IMR-90 (cell line): ENCODE results near the gene TJP1. TPM values are rescaled to one million over a fixed set of nuclear protein-coding genes. Genes with fewer than 3 reads are reported as not detected.

Source experiments
- ATAC-seq: fragments of 200-7000 bp; cut with Tn5 transposase; 2 replicates; pipeline ENCODE4 v1.9.1; 2020; ENCODE audit warnings: low read depth, mild to moderate bottlenecking, moderate library complexity
- BruUV-seq: library from RNA; stranded (reverse); fragments of 400-500 nt; replicated peaks from 2 replicates; lab custom pipeline; 2021; lab: Mats Ljungman, UMichigan
- CTCF ChIA-PET: fragments of 300-600 bp; formaldehyde crosslinking; extraction: SDS; loops from one replicate; lab custom pipeline; 2021; ENCODE audit warnings: antibody characterized with exemption; lab: Yijun Ruan, JAX
- POLR2A ChIA-PET: fragments of 300-600 bp; sonication (Branson Sonifier 250); formaldehyde crosslinking; loops from one replicate; lab custom pipeline; 2022; ENCODE audit warnings: antibody characterized with exemption; ENCODE audit not compliant: unreplicated experiment; lab: Charles Lee
- DNase-seq: peaks from one replicate; pipeline ENCODE4 v3.0.0; 2013
- H2AFZ ChIP-seq: replicated peaks from 2 replicates; pipeline ENCODE3; 2013; ENCODE audit warnings: low read length, mild to moderate bottlenecking; ENCODE audit not compliant: poor library complexity
- H2AK5ac ChIP-seq: 2 replicates; pipeline ENCODE4 v1.6.1; 2013; ENCODE audit warnings: low read depth, low read length, inconsistent platforms
- H2AK9ac ChIP-seq: replicated peaks from 2 replicates; pipeline ENCODE3; 2013; ENCODE audit warnings: mild to moderate bottlenecking, low read depth, low read length, moderate library complexity; ENCODE audit not compliant: poor library complexity
- H2BK120ac ChIP-seq: 2 replicates; pipeline ENCODE4 v1.6.1; 2013; ENCODE audit warnings: low read depth, low read length, inconsistent platforms
- H2BK15ac ChIP-seq: 3 replicates; pipeline ENCODE4 v1.6.1; 2013; ENCODE audit warnings: low read depth, low read length, inconsistent platforms
- H2BK20ac ChIP-seq: 2 replicates; pipeline ENCODE4 v1.6.1; 2013; ENCODE audit warnings: low read depth, mild to moderate bottlenecking, inconsistent platforms, low read length, moderate library complexity
- H2BK5ac ChIP-seq: 2 replicates; pipeline ENCODE4 v1.6.1; 2013; ENCODE audit warnings: mild to moderate bottlenecking, low read depth, low read length, inconsistent platforms; ENCODE audit not compliant: poor library complexity, severe bottlenecking
- H3K14ac ChIP-seq: replicated peaks from 2 replicates; pipeline ENCODE4 v1.6.1; 2013; ENCODE audit warnings: low read depth, low read length, inconsistent platforms
- H3K18ac ChIP-seq: 2 replicates; pipeline ENCODE4 v1.6.1; 2013; ENCODE audit warnings: low read depth, low read length, control low read depth
- H3K23ac ChIP-seq: 2 replicates; pipeline ENCODE4 v1.6.1; 2013; ENCODE audit warnings: low read depth, low read length, inconsistent platforms
- H3K27ac ChIP-seq: 2 replicates; pipeline ENCODE4 v1.5.1; 2013; ENCODE audit warnings: mild to moderate bottlenecking, control low read depth, low read length; ENCODE audit not compliant: insufficient read depth
- H3K27me3 ChIP-seq: 2 replicates; pipeline ENCODE4 v1.6.1; 2013; ENCODE audit warnings: low read length; ENCODE audit not compliant: control insufficient read depth, insufficient read depth
- H3K36me3 ChIP-seq: 2 replicates; pipeline ENCODE4 v1.6.1; 2013; ENCODE audit warnings: low read length, mixed read lengths; ENCODE audit not compliant: control insufficient read depth, insufficient read depth
- H3K4ac ChIP-seq: 2 replicates; pipeline ENCODE4 v1.6.1; 2013; ENCODE audit warnings: low read depth, low read length, inconsistent platforms
- H3K4me1 ChIP-seq: 2 replicates; pipeline ENCODE4 v1.6.1; 2013; ENCODE audit warnings: low read length, mixed read lengths; ENCODE audit not compliant: control insufficient read depth, insufficient read depth
- H3K4me2 ChIP-seq: 2 replicates; pipeline ENCODE4 v1.6.1; 2013; ENCODE audit warnings: low read depth, mild to moderate bottlenecking, control low read depth, low read length, moderate library complexity
- H3K4me3 ChIP-seq: 2 replicates; pipeline ENCODE4 v1.5.1; 2013; ENCODE audit warnings: low read depth, mild to moderate bottlenecking, control low read depth, low read length, moderate library complexity; ENCODE audit not compliant: insufficient read depth
- H3K56ac ChIP-seq: 2 replicates; pipeline ENCODE4 v1.6.1; 2013; ENCODE audit warnings: low read length, inconsistent platforms; ENCODE audit not compliant: insufficient read depth; ENCODE audit errors: extremely low read depth
- H3K79me1 ChIP-seq, 2 experiments: 2 replicates each; pipeline ENCODE4 v1.6.1; 2013; ENCODE audit warnings: low read length in 2 of 2, inconsistent platforms in 1 of 2, low read depth in 1 of 2
- H3K9ac ChIP-seq: 2 replicates; pipeline ENCODE4 v1.6.1; 2013; ENCODE audit warnings: low read depth, low read length, control low read depth
- H3K9me1 ChIP-seq: 2 replicates; pipeline ENCODE4 v1.6.1; 2013; ENCODE audit warnings: low read length, inconsistent platforms; ENCODE audit not compliant: insufficient read depth
- H3K9me3 ChIP-seq: 2 replicates; pipeline ENCODE4 v1.6.1; 2013; ENCODE audit warnings: low read length; ENCODE audit not compliant: control insufficient read depth, insufficient read depth
- H4K20me1 ChIP-seq: 2 replicates; pipeline ENCODE4 v1.6.1; 2013; ENCODE audit warnings: low read length, inconsistent platforms; ENCODE audit not compliant: insufficient read depth
- H4K5ac ChIP-seq: 2 replicates; pipeline ENCODE4 v1.6.1; 2013; ENCODE audit warnings: mild to moderate bottlenecking, low read depth, low read length, control low read depth
- H4K8ac ChIP-seq, 2 experiments: 2 replicates each; pipeline ENCODE4 v1.6.1; 2013; ENCODE audit warnings: low read depth in 2 of 2, low read length in 2 of 2, control low read depth in 1 of 2, inconsistent platforms in 1 of 2
- H4K91ac ChIP-seq: 2 replicates; pipeline ENCODE4 v1.6.1; 2013; ENCODE audit warnings: low read depth, low read length, inconsistent platforms; ENCODE audit not compliant: insufficient read depth
- CEBPB ChIP-seq: IDR thresholded peaks from 2 replicates; pipeline ENCODE4 v1.6.1; 2012; ENCODE audit warnings: low read depth, low read length, improper control_type of control experiment
- CHD1 ChIP-seq: IDR thresholded peaks from 2 replicates; pipeline ENCODE4 v1.6.1; 2012; ENCODE audit warnings: low read depth, low read length, improper control_type of control experiment
- MAZ ChIP-seq: IDR thresholded peaks from 2 replicates; pipeline ENCODE4 v1.6.1; 2012; ENCODE audit warnings: low read depth, mild to moderate bottlenecking, low read length, improper control_type of control experiment, moderate library complexity, borderline replicate concordance
- MXI1 ChIP-seq: IDR thresholded peaks from 2 replicates; pipeline ENCODE4 v1.6.1; 2012; ENCODE audit warnings: low read depth, mild to moderate bottlenecking, low read length, moderate library complexity, borderline replicate concordance
- POLR2A ChIP-seq: IDR thresholded peaks from 2 replicates; pipeline ENCODE4 v1.6.1; 2012; ENCODE audit warnings: mild to moderate bottlenecking, low read depth, low read length
- RFX5 ChIP-seq: IDR thresholded peaks from 2 replicates; pipeline ENCODE4 v1.8.0; 2012; ENCODE audit warnings: low read depth, mild to moderate bottlenecking, low read length, moderate library complexity
- WGBS, 2 experiments: methylation state at CpG; one replicate each; pipeline versions ENCODE4 v1.1.5 to v1.1.7; 2013; ENCODE audit warnings: missing lambda C conversion rate in 2 of 2; ENCODE audit not compliant: insufficient read length in 1 of 2; ENCODE audit errors: extremely low coverage in 2 of 2; 5-methylcytosine and 5-hydroxymethylcytosine counted together
- dilution Hi-C: fragments of 300-500 bp; cut with HindIII; formaldehyde crosslinking; loops from one replicate; pipeline ENCODE4 v1.14.3; 2018; ENCODE audit warnings: low sequenced_read_pairs; ENCODE audit not compliant: unreplicated experiment
- in situ Hi-C: fragments of 300-500 bp; cut with MboI; formaldehyde crosslinking; loops from 3 replicates; pipeline ENCODE4 v1.14.3; 2019; ENCODE audit warnings: low sequenced_read_pairs, inconsistent platforms, mixed read lengths
- intact Hi-C: fragments of 100-400 bp; cut with micrococcal nuclease; formaldehyde crosslinking; loops from 2 replicates; pipeline ENCODE4 v1.10.0; 2022
- polyA plus RNA-seq, 3 experiments: library from polyadenylated mRNA; depleted of rRNA; stranded (reverse); fragments of >200 nt; gene quantifications; 2 replicates each; pipeline ENCODE4 v1.2.3, GENCODE V29; 2012; ENCODE audit warnings: low replicate concordance in 1 of 3
- total RNA-seq: library from RNA; depleted of rRNA; stranded (reverse); fragments of >200 nt; gene quantifications from 2 replicates; pipeline ENCODE4 v1.2.3, GENCODE V29; 2012

Gene TJP1
- total and polyA plus RNA-seq, 2 of the 4 experiments (the other 2 are of a cell fraction): 42.2 to 43.4 TPM

GRCh38 chr15:29740692-29741311, 81.5 kb downstream of the TJP1 start:
- intact Hi-C loops: loop anchor here (10.0 kb wide), 1 partner anchor 334 kb away; no protein-coding TSS in a partner anchor
- H4K8ac ChIP-seq: no peak overlapping the region
- no peak overlapping the region for H2AFZ ChIP-seq
- no peak overlapping the region for H4K91ac ChIP-seq
- no peak overlapping the region for H2AK9ac ChIP-seq
- no peaks in the 10 kb centered on the region; the same call in 1 of the 2 replicates for H4K20me1 ChIP-seq
- H2BK120ac ChIP-seq: no peak overlapping the region
- no peak overlapping the region for H2AK5ac ChIP-seq
- no peak overlapping the region for H3K27ac ChIP-seq
- no peak overlapping the region for H2BK15ac ChIP-seq
- no TSS peak for BruUV-seq
- peaks cover 2% of the 10 kb centered on the region for H3K4me1 ChIP-seq
- H3K4ac ChIP-seq: no peak overlapping the region
- H2BK5ac ChIP-seq: no peak overlapping the region
- H3K9ac ChIP-seq: no peak overlapping the region
- ATAC-seq: no peak
- H3K79me1 ChIP-seq: peaks cover 6 to 10% of the 10 kb centered on the region in 2 experiments; a peak in 3 of 4 replicates
- no peak overlapping the region for H3K56ac ChIP-seq
- no peak overlapping the region for H3K4me3 ChIP-seq
- no peak overlapping the region for H3K14ac ChIP-seq
- no peak overlapping the region for H4K5ac ChIP-seq
- H2BK20ac ChIP-seq: no peak overlapping the region
- peaks cover 21% of the 10 kb centered on the region for H3K36me3 ChIP-seq
- dilution Hi-C loops: no loop called here
- CTCF ChIA-PET: interaction anchor here (0.6 to 0.7 kb wide), 3 partner anchors 64 to 94 kb away, joined by 3 read pairs; no protein-coding TSS in a partner anchor
- in situ Hi-C loops: loop anchor here (10.0 kb wide), 1 partner anchor 334 kb away; no protein-coding TSS in a partner anchor
- no peak overlapping the region for H3K4me2 ChIP-seq
- TF ChIP-seq CEBPB (no peak), CHD1 (no peak), MXI1 (no peak), POLR2A (no peak), RFX5 (no peak), MAZ (no peak)
- no peak for DNase-seq
- no peak overlapping the region for H3K18ac ChIP-seq
- H3K23ac ChIP-seq: no peak overlapping the region
- no peaks in the 10 kb centered on the region for H3K27me3 ChIP-seq
- WGBS, 2 experiments: no CpG with 5 or more reads among the region's 1 CpG
- H3K9me1 ChIP-seq: no peaks in the 10 kb centered on the region; the same call in 1 of the 2 replicates
- no peaks in the 10 kb centered on the region for H3K9me3 ChIP-seq
- POLR2A ChIA-PET: no interaction called here
